K562 (cell line): ENCODE measurements around the gene VEGFC. TPM values are rescaled to one million over a fixed set of nuclear protein-coding genes. Genes with fewer than 3 reads are reported as not detected.

Experiments used
- ATAC-seq: fragments of 200-7000 bp; cut with Tn5 transposase; 3 replicates; pipeline ENCODE4 v1.9.1; 2020; ENCODE audit warnings: moderate library complexity
- BruUV-seq: library from RNA; stranded (reverse); fragments of 400-500 nt; replicated peaks from 2 replicates; lab custom pipeline; 2021; lab: Mats Ljungman, UMichigan
- CTCF ChIA-PET: fragments of 300-600 bp; formaldehyde crosslinking; extraction: SDS; loops from one replicate; lab custom pipeline; 2021; ENCODE audit warnings: low intra/inter-chr PET ratio; lab: Yijun Ruan, JAX
- POLR2A ChIA-PET: fragments of 300-600, 350-650 bp; sonication (Branson Sonifier 250); formaldehyde crosslinking; extraction: SDS; loops from one replicate; lab custom pipeline; 2021; ENCODE audit warnings: antibody characterized with exemption, inconsistent platforms; lab: Yijun Ruan, JAX
- DNase-seq, 4 experiments: peaks; one replicate each; pipeline versions ENCODE4 v3.0.0 to v3.0.0-alpha.2; 2011 to 2018; ENCODE audit warnings: low spot score in 3 of 4, mixed read lengths in 3 of 4; ENCODE audit errors: extremely low read depth in 1 of 4
- FAIRE-seq: peaks from 2 replicates; lab custom pipeline; 2011; peaks lifted over from hg19 to GRCh38; lab: Jason Lieb, UNC
- H2AFZ ChIP-seq: 2 replicates; pipeline ENCODE4 v1.6.0; 2011; ENCODE audit warnings: low read depth, low read length, control low read depth, inconsistent platforms
- H3K27ac ChIP-seq: fragments of 200-600 bp; 3 replicates; pipeline ENCODE4 v1.8.0; 2011; ENCODE audit warnings: low read depth, mild to moderate bottlenecking, control low read depth, inconsistent platforms, low read length, moderate library complexity, mixed read lengths; ENCODE audit errors: extremely low read depth
- H3K27me3 ChIP-seq, 2 experiments: fragments of 300-600 bp in 1 of 2; 2 replicates in 1 of 2; 3 replicates in 1 of 2; pipeline versions ENCODE4 v1.6.0 to v1.8.0; 2011; ENCODE audit warnings: inconsistent platforms in 2 of 2, low read length in 2 of 2, mild to moderate bottlenecking in 1 of 2, mixed read lengths in 1 of 2, moderate library complexity in 1 of 2; ENCODE audit not compliant: control insufficient read depth in 2 of 2, insufficient read depth in 2 of 2
- H3K36me3 ChIP-seq: fragments of 300-600 bp; 3 replicates; pipeline ENCODE4 v1.8.0; 2011; ENCODE audit warnings: mild to moderate bottlenecking, low read length, inconsistent platforms; ENCODE audit not compliant: control insufficient read depth, insufficient read depth
- H3K4me1 ChIP-seq, 2 experiments: fragments of 200-600 bp in 1 of 2; replicated peaks in 1 of 2; 2 replicates in 1 of 2; 3 replicates in 1 of 2; pipeline versions ENCODE4 v1.5.1 to v1.8.0; 2011; ENCODE audit warnings: inconsistent platforms in 2 of 2, low read length in 2 of 2, mild to moderate bottlenecking in 1 of 2, mixed read lengths in 1 of 2, moderate library complexity in 1 of 2; ENCODE audit not compliant: control insufficient read depth in 2 of 2, insufficient read depth in 2 of 2
- H3K4me2 ChIP-seq: 2 replicates; pipeline ENCODE4 v1.6.1; 2011; ENCODE audit warnings: low read length, control low read depth, inconsistent platforms, mixed read lengths; ENCODE audit not compliant: insufficient read depth
- H3K4me3 ChIP-seq: fragments of 200-600 bp; sonication (generic), shearing (Covaris generic); 2 replicates; pipeline ENCODE4 v1.5.1; 2016; ENCODE audit warnings: control low read depth, inconsistent platforms
- H3K79me2 ChIP-seq: fragments of 200-600 bp; 3 replicates; pipeline ENCODE4 v1.8.0; 2011; ENCODE audit warnings: low read length, inconsistent platforms; ENCODE audit not compliant: control insufficient read depth, insufficient read depth
- H3K9ac ChIP-seq, 2 experiments: 2 replicates each; pipeline versions ENCODE4 v1.6.0 to v1.6.1; 2011; ENCODE audit warnings: low read depth in 2 of 2, low read length in 2 of 2, control low read depth in 1 of 2, inconsistent platforms in 1 of 2, mild to moderate bottlenecking in 1 of 2, mixed read lengths in 1 of 2; ENCODE audit not compliant: insufficient read depth in 1 of 2
- H3K9me1 ChIP-seq: one replicate; pipeline ENCODE4 v1.6.0; 2011; ENCODE audit warnings: inconsistent platforms, mild to moderate bottlenecking, low read length, moderate library complexity; ENCODE audit not compliant: control insufficient read depth, insufficient read depth
- H3K9me3 ChIP-seq: replicated peaks from 2 replicates; pipeline ENCODE4 v1.5.1; 2011; ENCODE audit warnings: low read depth, low read length, inconsistent platforms; ENCODE audit not compliant: control insufficient read depth, insufficient read depth
- H4K20me1 ChIP-seq: replicated peaks from 2 replicates; pipeline ENCODE4 v1.6.1; 2011; ENCODE audit warnings: low read length, inconsistent platforms, mixed read lengths; ENCODE audit not compliant: control insufficient read depth, insufficient read depth
- ARID3B ChIP-seq: fragments of 250-450 bp; sonication (Bioruptor Pico); IDR thresholded peaks from 2 replicates; pipeline ENCODE4 v1.4.0; 2020; ENCODE audit warnings: borderline replicate concordance
- CBX3 ChIP-seq, 2 experiments: IDR thresholded peaks; 1 replicate in 1 of 2; 2 replicates in 1 of 2; pipeline ENCODE4 v1.6.1; 2012; ENCODE audit warnings: inconsistent platforms in 2 of 2, low read length in 2 of 2, borderline replicate concordance in 1 of 2, control low read depth in 1 of 2
- CCNT2 ChIP-seq: IDR thresholded peaks from 2 replicates; pipeline ENCODE4 v1.6.1; 2011; ENCODE audit warnings: borderline replicate concordance, low read depth, mild to moderate bottlenecking, moderate library complexity, mixed read lengths, low read length; ENCODE audit not compliant: insufficient read length; ENCODE audit errors: extremely low read depth
- CREBBP ChIP-seq: IDR thresholded peaks from one replicate; pipeline ENCODE4 v1.6.1; 2012; ENCODE audit warnings: low read depth, mild to moderate bottlenecking, control low read depth, inconsistent platforms, low read length
- EWSR1 ChIP-seq: fragments of 450-650 bp; IDR thresholded peaks from 2 replicates; pipeline ENCODE4 v1.6.1; 2018; ENCODE audit warnings: borderline replicate concordance, mild to moderate bottlenecking, low read depth, moderate library complexity; ENCODE audit not compliant: partially characterized antibody
- FOXA3 ChIP-seq, 2 experiments: fragments of 450-650 bp in 1 of 2; sonication (generic) in 1 of 2; formaldehyde crosslinking; IDR thresholded peaks in 1 of 2; conservative IDR thresholded peaks in 1 of 2; 2 replicates each; pipeline versions ENCODE4 v1.4.0 to v1.8.0; 2020 to 2022; ENCODE audit warnings: mild to moderate bottlenecking in 2 of 2, missing genetic modification reagents in 1 of 2
- GTF2B ChIP-seq: IDR thresholded peaks from 2 replicates; pipeline ENCODE4 v1.6.1; 2011; ENCODE audit not compliant: insufficient read length; ENCODE audit errors: extremely low read depth
- HES1 ChIP-seq: fragments of 450-650 bp; IDR thresholded peaks from 2 replicates; pipeline ENCODE4 v1.6.1; 2016; ENCODE audit warnings: low read depth, mild to moderate bottlenecking, moderate library complexity
- RFX5 ChIP-seq: IDR thresholded peaks from 2 replicates; pipeline ENCODE4 v1.6.1; 2011; ENCODE audit warnings: low read depth, mild to moderate bottlenecking, improper control_type of control experiment, low read length
- RFX7 ChIP-seq: fragments of 250-450 bp; sonication (Bioruptor Pico); IDR thresholded peaks from 2 replicates; pipeline ENCODE4 v1.5.1; 2021; ENCODE audit warnings: mild to moderate bottlenecking
- TAF15 ChIP-seq: fragments of 200-400 bp; formaldehyde crosslinking; IDR thresholded peaks from 2 replicates; pipeline ENCODE4 v1.6.1; 2017; ENCODE audit warnings: mild to moderate bottlenecking, low read depth, low read length, moderate library complexity
- TCF7L2 ChIP-seq: fragments of 150-350 bp; IDR thresholded peaks from 2 replicates; pipeline ENCODE4 v1.6.1; 2016; ENCODE audit warnings: low read depth, mild to moderate bottlenecking, low read length, moderate library complexity
- THAP7 ChIP-seq: fragments of 250-450 bp; sonication (Bioruptor Pico); IDR thresholded peaks from 2 replicates; pipeline ENCODE4 v1.5.0; 2021
- XRCC4 ChIP-seq: IDR thresholded peaks from one replicate; pipeline ENCODE4 v1.6.1; 2011; ENCODE audit not compliant: insufficient read depth, insufficient read length; ENCODE audit errors: extremely low read depth
- ZBTB33 ChIP-seq: sonication (generic); formaldehyde crosslinking; IDR thresholded peaks from 2 replicates; pipeline ENCODE4 v1.8.1; 2023; ENCODE audit warnings: mild to moderate bottlenecking, missing genetic modification reagents
- ZNF316 ChIP-seq: fragments of 450-650 bp; IDR thresholded peaks from 2 replicates; pipeline ENCODE4 v1.6.1; 2016
- ZNF778 ChIP-seq: fragments of 450-650 bp; formaldehyde crosslinking; IDR thresholded peaks from 2 replicates; pipeline ENCODE4 v1.4.0; 2020; ENCODE audit warnings: mild to moderate bottlenecking, moderate library complexity
- WGBS: fragments of 100-300 bp; shearing (Covaris generic); methylation state at CpG from one replicate; pipeline ENCODE4 v1.1.6; 2016; ENCODE audit warnings: low coverage, mixed read lengths; ENCODE audit not compliant: insufficient coverage; ENCODE audit errors: missing lambda C conversion rate; 5-methylcytosine and 5-hydroxymethylcytosine counted together
- in situ Hi-C: fragments of 300-500 bp; cut with MboI; formaldehyde crosslinking; loops from 4 replicates; pipeline ENCODE4 v1.15.0; 2018; ENCODE audit warnings: inconsistent platforms, mixed read lengths
- intact Hi-C: fragments of 100-400 bp; cut with micrococcal nuclease; formaldehyde crosslinking; loops from 2 replicates; pipeline ENCODE4 v1.14.2; 2022
- polyA plus RNA-seq, 8 experiments: library from polyadenylated mRNA; depleted of rRNA in 4 of 8; stranded (reverse) in 5 of 8; unstranded in 3 of 8; fragments of >200 nt; fragmentation: Nextera tagmentation in 2 of 8; fragmentation: Illumina TruSeq in 1 of 8; extraction: Ambion mirVana in 2 of 8; extraction: Trizol in 1 of 8; gene quantifications; 2 replicates each; pipeline versions ENCODE4 v1.2.1 to v1.2.3, GENCODE V29; 2011 to 2014; ENCODE audit warnings: inconsistent platforms in 1 of 8, missing spikeins in 1 of 8
- total RNA-seq, 7 experiments: library from RNA; depleted of rRNA in 6 of 7; stranded (reverse); fragments of >200 nt in 6 of 7; fragmentation: Illumina TruSeq in 2 of 7; extraction: Trizol in 2 of 7; gene quantifications; 2 replicates each; pipeline versions ENCODE4 v1.2.1 to v1.2.3, GENCODE V29; 2011 to 2021; ENCODE audit warnings: low replicate concordance in 1 of 7

VEGFC gene
- total and polyA plus RNA-seq, 9 of the 15 experiments (the other 6 are each of a cell fraction or from before 2014, with no cell fraction given), result not detected

- Histone ChIP-seq H3K36me3 (no peaks in the 10 kb centered on the region), H2AFZ (no peak overlapping the region), H3K9me1 (no peaks in the 10 kb centered on the region), H3K27ac (no peak overlapping the region), H3K9me3 (no peaks in the 10 kb centered on the region), H3K79me2 (no peaks in the 10 kb centered on the region), H3K4me1 (no peaks in the 10 kb centered on the region), H3K4me3 (no peak overlapping the region), H4K20me1 (no peaks in the 10 kb centered on the region), H3K4me2 (no peak overlapping the region), H3K9ac (no peak overlapping the region), H3K27me3 (no peaks in the 10 kb centered on the region)
- no TSS peak for BruUV-seq
- DNase-seq, result no peak
- ATAC-seq, result no peak
- intact Hi-C loops (no loop called here), in situ Hi-C loops (no loop called here)
- ChIA-PET POLR2A (no interaction called here), CTCF (no interaction called here)
- 2% methylated on average over 7 of the region's 7 CpGs for WGBS
- no peak for FAIRE-seq
- TF ChIP-seq GTF2B (no peak), ZNF316 (no peak), CCNT2 (no peak), RFX7 (CRISPR knock-in tag) (no peak), TCF7L2 (no peak), EWSR1 (no peak), ZNF778 (CRISPR knock-in tag) (no peak), ARID3B (CRISPR knock-in tag) (no peak), CBX3 (IDR thresholded peaks at IDR 0.05; ENCODE audit: borderline replicate concordance in 1 of 2, low read length in 2 of 2) (no peak), TAF15 (no peak), CREBBP (no peak), XRCC4 (no peak), ZBTB33 (CRISPR knock-in tag) (no peak), THAP7 (CRISPR knock-in tag) (no peak), HES1 (no peak), RFX5 (no peak), FOXA3 (CRISPR knock-in tag; conservative IDR thresholded peaks at IDR 0.05 in 1 of 2, IDR thresholded peaks at IDR 0.05 in 1 of 2) (no peak)
These were observed 138.0 kb downstream of the VEGFC start for GRCh38 chr4:176654565-176655216.
